Neural crest cell (in vitro differentiated cells): ENCODE results near the gene HLA-DQA1. TPM values are rescaled to one million over a fixed set of nuclear protein-coding genes. Genes with fewer than 3 reads are reported as not detected.

Experiments
- DNase-seq: peaks from one replicate; pipeline ENCODE4 v3.0.0; 2021; ENCODE audit warnings: low read depth, mixed read lengths, low spot score
- H3K27ac Mint-ChIP-seq: one replicate; pipeline ENCODE4 v1.8.0; 2021; ENCODE audit warnings: mild to moderate bottlenecking, mixed read lengths; ENCODE audit not compliant: unreplicated experiment
- H3K27me3 Mint-ChIP-seq: 2 replicates; pipeline ENCODE4 v1.8.0; 2021; ENCODE audit warnings: low read depth, mild to moderate bottlenecking, mixed read lengths
- H3K36me3 Mint-ChIP-seq: 2 replicates; pipeline ENCODE4 v1.8.0; 2021; ENCODE audit warnings: low read depth, mild to moderate bottlenecking, mixed read lengths
- H3K4me1 Mint-ChIP-seq: 2 replicates; pipeline ENCODE4 v1.8.0; 2021; ENCODE audit warnings: mixed read lengths
- H3K4me3 Mint-ChIP-seq: one replicate; pipeline ENCODE4 v1.8.0; 2021; ENCODE audit warnings: mild to moderate bottlenecking, mixed read lengths
- H3K9me3 Mint-ChIP-seq: 2 replicates; pipeline ENCODE4 v1.8.0; 2021; ENCODE audit warnings: mixed read lengths
- CTCF ChIP-seq: fragments of 200-600 bp; sonication (generic); conservative IDR thresholded peaks from 2 replicates; pipeline ENCODE4 v1.5.0; 2021; ENCODE audit warnings: antibody characterized with exemption, mild to moderate bottlenecking
- total RNA-seq: library from RNA; stranded (reverse); gene quantifications from 2 replicates; pipeline ENCODE4 v1.2.1, GENCODE V29; 2021

The HLA-DQA1 gene
- total RNA-seq, 1 donor from 2014 or later, result not detected

GRCh38 chr6:32607988-32608298, 29.3 kb upstream of the HLA-DQA1 start:
- no peaks in the 10 kb centered on the region for H3K9me3 Mint-ChIP-seq
- peaks cover 28% of the 10 kb centered on the region for H3K27me3 Mint-ChIP-seq
- no peak overlapping the region for H3K4me3 Mint-ChIP-seq
- no peak overlapping the region for H3K27ac Mint-ChIP-seq
- no peak for TF ChIP-seq CTCF
- no peaks in the 10 kb centered on the region for H3K4me1 Mint-ChIP-seq
- H3K36me3 Mint-ChIP-seq, result no peaks in the 10 kb centered on the region
- no peak for DNase-seq

GRCh38 chr6:32608362-32608761, 28.8 kb upstream of the HLA-DQA1 start:
- TF ChIP-seq CTCF, result peak; percentile 57
- Mint-ChIP-seq H3K27ac (no peak overlapping the region), H3K9me3 (no peaks in the 10 kb centered on the region), H3K36me3 (no peaks in the 10 kb centered on the region), H3K4me1 (no peaks in the 10 kb centered on the region), H3K27me3 (peaks cover 28% of the 10 kb centered on the region), H3K4me3 (no peak overlapping the region)
- no peak for DNase-seq

GRCh38 chr6:32609391-32609730, 27.8 kb upstream of the HLA-DQA1 start:
- peaks cover 22% of the 10 kb centered on the region for H3K27me3 Mint-ChIP-seq
- H3K4me3 Mint-ChIP-seq, result no peak overlapping the region
- H3K9me3 Mint-ChIP-seq, result no peaks in the 10 kb centered on the region
- TF ChIP-seq CTCF, result no peak
- no peak for DNase-seq
- no peaks in the 10 kb centered on the region for H3K36me3 Mint-ChIP-seq
- H3K4me1 Mint-ChIP-seq, result no peaks in the 10 kb centered on the region
- no peak overlapping the region for H3K27ac Mint-ChIP-seq

- no peak overlapping the region for H3K4me3 Mint-ChIP-seq
- H3K27ac Mint-ChIP-seq, result no peak overlapping the region
- H3K9me3 Mint-ChIP-seq, result no peaks in the 10 kb centered on the region
- DNase-seq, result peak; percentile 78
- TF ChIP-seq CTCF, result no peak
- no peaks in the 10 kb centered on the region for H3K4me1 Mint-ChIP-seq
- peaks cover 19% of the 10 kb centered on the region for H3K27me3 Mint-ChIP-seq
- H3K36me3 Mint-ChIP-seq, result no peaks in the 10 kb centered on the region
Measured at GRCh38 chr6:32609731-32610640, 27.2 kb upstream of the HLA-DQA1 start.

GRCh38 chr6:32610682-32611296, 26.4 kb upstream of the HLA-DQA1 start:
- Mint-ChIP-seq H3K36me3 (no peaks in the 10 kb centered on the region), H3K27ac (no peak overlapping the region), H3K27me3 (peaks cover 19% of the 10 kb centered on the region), H3K4me3 (no peak overlapping the region), H3K4me1 (no peaks in the 10 kb centered on the region), H3K9me3 (no peaks in the 10 kb centered on the region)
- no peak for TF ChIP-seq CTCF
- DNase-seq, result no peak
